NCI-H2171 (cell line): ENCODE data around the gene BBX.

Experiments used
- DNase-seq: peaks from one replicate; lab custom pipeline; 2025; lab: John Stamatoyannopoulos, UW

Gene BBX

DNA sequence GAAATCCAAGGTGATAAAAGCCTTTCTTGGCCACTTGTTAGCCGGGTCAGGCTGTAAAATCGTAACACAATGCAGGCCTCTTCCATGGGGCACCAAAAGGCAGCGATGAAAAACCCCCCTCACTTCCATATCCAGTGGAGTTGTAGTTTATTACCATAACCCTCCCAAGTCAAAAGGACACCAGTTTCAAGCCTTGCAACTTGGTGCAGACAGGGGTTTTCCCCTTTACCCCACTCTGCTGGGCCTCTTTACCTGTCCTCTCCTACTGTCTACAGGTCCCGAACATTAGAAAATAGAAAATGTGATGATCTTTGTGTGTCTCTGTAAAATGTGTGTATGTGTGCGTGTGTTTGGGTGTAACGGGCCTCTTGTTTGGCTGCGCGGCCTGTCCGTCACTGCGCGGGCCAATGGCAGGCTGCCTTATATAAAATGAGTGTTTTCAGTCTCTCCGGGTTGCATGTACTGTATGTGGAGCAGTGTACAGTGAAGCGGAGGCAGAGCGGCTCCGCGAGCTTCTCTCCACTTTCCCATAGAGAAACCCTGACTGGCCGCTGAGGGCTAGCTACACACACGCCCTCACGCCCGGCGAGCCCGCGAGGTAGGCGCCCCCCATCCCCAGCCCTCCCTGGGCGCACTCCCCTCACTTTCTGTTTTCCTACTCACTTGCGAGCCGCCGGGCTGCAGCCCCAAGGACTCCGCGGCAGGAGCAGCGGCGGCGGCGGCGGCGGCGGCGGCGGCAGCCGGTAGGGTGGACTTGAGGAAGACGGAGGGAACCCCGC is at the start of gene BBX:
BBX (plus strand) TSS at position 453 of the 779 bp plus-strand sequence. CDS start 187,499 bp downstream, outside the sequence.
- DNase-seq = peak; percentile 89

DNA sequence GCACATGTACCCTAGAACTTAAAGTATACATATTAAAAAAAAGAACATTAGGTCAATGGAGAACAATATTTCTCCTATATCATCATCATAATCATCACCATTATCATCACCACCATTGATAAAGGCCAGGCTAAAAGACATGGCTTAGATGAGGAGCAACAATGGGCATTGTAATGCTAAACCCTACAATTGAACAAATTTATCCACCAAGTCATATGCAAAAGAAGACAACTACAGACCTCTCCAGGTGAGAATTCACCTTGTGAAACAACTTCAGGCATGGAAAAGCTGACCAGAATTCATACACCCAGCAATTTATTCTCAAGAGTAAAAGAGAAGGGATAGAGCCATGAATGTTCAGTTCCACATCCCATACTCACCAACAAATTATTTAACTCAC is 46.3 kb upstream of the BBX start:
- DNase-seq = no peak

DNA sequence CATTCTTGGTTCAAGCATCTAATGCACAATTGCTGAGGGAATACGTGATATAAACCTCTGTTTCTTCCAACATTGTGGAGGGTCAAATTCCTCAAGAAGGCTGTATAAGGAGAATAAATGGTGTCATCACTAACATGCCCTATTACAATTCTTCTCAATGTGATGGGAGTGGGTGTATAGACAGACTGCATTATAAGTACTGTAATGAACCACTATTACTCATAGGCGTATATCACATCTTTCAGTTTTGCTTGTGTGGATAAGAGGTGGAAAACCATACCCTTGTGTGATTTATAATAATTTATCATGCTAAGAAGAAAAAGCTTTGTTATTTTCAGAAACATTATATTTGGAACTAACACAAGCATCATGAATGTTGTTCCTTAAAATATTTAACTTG is 35.3 kb upstream of the BBX start:
- DNase-seq = no peak

DNA sequence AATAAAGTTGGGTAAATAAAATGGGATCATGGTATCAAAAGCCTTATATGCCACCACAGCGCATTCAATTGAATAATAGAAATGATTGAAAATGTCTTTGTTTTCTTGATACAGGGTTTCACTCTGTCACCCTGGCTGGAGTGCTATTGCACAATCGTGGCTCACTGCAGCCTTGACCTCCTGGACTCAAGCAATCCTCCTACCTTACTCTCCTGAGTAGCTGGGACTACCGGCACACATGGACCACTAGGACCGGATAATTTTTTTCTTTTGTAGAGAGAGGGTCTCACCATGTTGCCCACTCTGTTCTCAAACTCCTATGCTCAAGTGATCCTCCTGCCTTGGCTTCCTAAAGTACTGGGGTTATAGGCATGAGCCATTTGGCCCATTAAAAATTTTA is 33.8 kb upstream of the BBX start:
- DNase-seq = no peak

DNA sequence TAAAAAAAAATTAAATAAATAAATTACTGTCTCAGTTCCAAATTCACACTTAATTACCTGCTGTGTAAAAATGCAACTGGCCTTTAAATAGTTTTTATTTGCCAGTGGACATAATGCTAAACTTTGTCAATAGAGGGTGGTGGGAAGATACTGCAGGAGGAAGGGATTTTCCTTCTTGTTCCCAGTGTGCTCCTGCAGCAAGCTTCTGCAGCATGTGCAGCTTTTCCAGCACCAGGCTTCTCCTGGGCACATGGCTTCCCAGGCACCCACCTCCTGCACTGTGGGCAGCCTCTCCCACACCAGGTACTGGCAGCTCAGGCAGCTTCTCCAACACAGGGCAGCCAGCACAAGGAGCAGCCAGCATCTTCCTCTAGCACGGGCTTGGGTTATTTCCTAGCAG is 29.6 kb upstream of the BBX start:
- no peak for DNase-seq

DNA sequence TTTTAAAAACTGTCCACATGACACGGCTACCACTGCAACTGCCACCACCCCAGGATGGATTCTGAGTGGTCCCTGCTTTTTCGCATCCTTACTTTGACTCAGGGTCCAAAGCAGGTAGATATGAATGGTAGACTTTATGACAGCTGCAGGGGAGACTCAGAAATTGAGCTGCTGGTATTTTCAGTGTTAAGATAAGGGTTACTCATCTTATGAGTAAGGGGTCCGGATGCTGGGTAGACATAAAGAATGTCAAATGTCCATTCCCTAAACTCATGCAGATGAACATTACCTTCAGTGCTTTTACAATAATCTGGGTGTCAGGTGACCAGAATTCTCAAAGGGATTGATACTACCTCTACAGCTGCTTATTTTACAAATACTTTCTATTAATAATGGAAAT is 25.9 kb upstream of the BBX start:
- DNase-seq = no peak

DNA sequence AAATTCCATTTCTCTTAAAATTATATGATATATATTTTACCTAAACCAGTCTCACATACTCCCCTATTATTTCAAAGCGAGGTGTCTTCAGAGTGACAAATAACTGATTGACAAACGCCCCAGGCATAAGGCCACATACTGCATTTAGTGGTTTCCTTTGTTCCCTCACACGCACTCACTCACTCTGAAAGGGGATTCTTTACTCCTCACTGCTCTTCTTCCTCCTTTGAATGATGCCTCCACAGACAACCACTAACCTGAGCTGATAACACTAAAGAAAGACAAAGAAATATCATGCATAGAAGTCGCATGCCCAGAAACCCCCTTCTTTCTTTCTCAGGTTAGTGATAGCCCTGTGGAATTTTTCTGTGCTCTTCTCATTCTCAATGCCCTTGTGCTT is 24.1 kb upstream of the BBX start:
- DNase-seq = no peak

DNA sequence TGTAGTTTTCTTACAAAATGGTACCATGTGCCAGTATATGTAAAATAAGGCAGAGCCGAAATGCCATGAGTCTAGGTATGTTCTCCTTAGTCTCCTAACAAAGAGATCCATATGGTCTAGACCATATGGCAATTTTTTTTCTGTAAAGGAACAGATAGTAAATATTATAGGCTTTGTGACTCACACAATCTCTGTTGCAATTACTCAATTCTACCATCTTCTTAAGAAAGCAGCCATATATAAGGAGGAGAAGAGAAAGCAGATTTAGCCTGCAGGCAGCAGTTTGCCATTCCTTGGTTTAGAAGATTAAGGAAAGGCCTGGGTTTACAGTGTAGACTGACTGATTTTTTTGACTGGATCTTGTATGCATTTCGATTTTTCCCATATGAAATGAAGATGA is 16.3 kb upstream of the BBX start:
- DNase-seq = no peak

DNA sequence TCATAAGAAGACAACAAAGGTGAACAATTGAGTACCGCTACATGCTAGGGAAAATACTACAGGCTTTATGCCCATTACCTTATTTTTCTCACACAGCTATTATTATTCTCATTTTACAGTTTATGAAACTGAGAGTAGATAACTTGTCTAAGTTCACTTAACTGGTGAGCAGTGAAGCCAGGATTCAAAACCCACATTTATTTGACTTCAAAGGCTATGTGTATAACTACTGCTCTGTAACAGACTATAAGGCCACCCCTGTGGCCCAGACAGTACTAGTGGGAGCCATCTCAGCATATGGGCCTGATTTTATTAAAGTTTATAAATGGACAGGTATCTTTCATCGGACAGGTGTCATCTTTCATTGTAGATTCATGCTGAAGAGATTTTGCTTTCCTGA is 14.4 kb upstream of the BBX start:
- DNase-seq = no peak

DNA sequence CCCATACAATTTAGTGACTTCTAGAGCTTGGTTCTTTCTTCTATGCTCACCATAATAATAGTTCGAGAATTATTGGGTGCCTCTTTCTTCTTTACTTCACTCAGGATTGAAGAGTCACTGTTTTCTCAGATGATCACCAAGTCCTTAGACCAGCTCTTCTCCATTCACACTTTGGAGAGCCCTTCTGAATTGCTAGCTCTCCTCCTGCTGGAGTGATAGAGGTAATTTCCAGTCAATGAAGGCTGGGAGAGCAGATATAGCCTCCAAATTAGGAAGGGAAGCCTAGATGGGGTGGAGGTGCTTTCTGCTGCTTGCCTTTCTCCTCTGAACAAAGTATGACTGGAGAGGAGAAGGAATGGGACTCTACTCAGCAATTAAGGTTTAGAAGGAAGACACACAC is 10.7 kb upstream of the BBX start:
- no peak for DNase-seq

DNA sequence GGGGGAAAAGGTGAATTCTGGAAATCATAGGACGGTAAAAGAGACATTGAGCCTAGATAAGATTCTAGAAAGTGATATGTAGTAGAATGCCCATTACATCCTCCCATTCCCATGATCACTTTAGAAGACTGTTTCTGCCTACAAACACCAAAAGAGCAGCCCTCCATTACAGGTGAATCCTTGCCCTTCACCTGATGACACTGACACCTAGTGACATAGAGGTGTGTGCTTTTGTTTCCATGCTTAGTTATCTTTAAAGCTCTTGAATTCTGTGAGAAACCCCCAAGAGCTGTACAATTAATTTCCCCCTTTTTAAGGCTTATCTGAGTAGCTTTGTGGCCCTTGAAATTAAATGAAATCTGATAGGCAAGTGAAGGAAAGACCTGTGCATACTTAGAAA is 8.3 kb upstream of the BBX start:
- no peak for DNase-seq

DNA sequence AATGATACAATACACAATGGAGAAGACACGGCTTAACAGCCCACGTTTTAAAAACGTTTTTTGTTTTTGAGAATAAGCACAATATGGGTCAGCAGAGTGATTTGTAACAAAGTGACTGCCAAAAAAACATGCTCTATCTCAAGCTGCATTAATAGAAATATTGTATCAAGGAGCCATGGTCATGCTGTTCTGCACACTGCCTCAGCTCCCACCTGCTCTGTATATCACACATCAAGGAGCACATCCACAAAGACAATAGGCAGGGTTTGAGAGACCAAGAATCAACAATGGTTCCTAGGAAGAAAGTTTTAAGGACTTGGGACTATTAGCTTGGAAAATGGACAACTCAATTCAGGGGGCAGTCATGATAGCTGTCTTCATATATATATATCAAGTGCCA is 6.3 kb upstream of the BBX start:
- no peak for DNase-seq

DNA sequence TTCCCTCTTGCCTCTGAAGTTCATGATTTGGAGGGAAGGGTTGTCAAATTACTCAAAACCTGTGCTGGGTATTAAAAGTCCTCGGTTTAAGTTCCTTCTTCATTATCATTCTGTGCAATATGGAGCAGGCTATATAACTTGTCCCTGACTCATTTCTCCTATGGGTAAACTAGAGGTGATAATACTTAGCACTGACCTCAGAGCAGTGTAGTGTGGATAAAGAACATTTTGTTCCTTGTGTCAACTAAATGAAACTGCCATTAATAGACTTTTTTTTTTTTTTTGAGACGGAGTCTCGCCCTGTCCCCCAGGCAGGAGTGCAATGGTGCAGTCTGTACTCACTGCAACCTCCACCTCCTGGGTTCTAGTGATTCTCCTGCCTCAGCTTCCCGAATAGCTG is 2.2 kb upstream of the BBX start:
- no peak for DNase-seq

DNA sequence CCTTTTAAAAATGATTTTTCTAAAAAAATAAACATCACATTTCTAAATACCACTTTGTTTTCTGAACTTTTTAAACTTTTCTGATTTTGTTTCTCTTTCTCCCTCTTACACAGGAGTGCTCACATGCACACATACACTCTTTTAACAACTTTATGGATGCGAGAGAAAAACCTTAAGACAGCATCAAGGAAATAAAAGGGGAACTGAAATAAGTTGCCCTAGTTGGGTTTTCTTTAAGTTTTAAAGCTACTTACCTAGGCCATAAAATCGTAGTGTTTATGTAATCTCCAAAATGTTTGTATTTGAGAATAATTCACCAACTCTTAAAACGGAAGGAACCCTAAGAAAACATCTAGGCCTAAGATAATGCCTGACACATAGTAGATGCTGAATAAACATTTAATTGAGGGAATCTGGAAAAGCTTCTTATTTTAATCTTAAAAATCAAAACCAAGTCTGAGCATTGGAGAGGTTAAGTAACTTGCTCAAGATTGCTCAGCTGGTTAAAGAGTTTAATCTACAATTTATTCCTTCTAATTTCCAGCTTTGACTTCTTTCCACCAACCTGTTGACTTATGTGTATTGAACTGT is 1.2 kb upstream of the BBX start:
- no peak for DNase-seq

DNA sequence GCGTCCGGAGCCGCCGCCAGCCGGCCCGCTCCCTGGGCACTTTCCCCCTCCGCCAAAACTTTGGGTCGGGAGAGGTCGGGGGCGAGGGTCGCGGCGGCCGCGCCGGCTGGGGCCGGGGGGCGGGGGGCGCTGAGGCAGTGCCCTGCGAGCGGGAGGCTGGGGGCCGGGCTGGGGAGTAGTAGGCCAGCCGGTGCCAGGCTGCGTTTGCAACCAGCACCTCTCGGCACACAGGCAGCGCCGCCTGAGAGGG is 452 bp downstream of the BBX start:
- peak; percentile 44 for DNase-seq

DNA sequence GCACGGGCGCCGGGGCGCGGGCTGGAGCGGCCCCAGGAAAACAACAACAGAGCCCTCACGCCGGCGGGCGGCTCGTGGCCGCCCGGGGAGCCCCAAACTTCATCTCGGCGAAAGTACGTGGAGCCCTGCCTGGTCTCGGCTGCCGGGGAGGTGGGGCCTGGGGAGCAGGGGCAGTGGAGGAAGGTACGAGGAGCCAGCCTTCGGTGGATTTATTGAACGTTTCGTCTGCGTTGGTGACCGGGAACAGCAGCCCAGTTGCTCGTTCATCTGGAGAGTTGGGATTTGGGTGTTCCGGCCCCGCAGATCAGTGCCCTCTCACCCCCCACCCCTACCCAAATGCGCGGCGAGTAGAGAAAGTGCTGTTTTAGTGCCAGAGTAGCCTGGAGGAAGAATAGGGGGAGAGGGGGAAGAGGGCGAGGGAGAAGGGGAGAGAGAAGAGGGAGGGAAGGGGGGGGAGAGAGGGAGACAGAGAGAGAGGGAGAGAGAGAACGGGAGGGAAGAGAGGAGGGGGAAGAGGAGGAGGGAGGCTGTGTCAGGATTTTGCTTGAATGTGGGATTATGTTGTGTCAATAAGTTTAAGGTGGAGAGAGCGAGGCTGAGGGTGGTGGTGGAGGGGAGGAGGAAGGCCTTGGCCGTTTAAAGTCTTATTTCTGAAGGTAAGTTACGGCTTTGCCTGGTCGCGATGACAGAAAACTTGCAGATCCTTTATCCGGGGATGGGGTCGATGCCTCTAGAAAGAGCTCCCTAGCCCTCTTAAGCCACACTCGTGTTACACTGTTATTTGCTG is 970 bp downstream of the BBX start:
- DNase-seq = peak; percentile 45

DNA sequence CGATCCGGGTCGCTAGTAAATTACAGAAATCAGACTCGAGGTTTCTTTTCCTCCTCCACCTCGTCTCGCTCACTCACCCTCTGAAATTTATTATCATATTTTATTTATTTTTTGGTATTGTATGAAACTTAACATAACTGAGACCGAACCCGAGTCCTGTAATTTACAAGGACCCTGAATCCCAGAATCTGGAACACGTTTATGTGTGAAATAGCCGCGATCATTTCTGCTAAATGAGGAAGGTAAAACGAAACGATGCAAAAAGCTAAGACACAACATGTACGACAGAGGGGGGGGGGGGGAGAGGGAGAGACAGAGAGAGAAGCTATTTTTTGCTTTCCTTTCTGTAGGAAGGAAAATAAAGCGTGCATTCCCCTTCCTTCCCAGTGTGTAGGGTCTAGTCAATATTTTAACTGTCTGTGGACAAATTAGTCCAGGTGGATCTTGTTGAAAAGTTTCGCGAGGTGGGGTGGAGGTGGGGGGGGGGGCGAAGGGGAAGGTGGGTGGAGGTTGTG is 1.6 kb downstream of the BBX start:
- DNase-seq = no peak

DNA sequence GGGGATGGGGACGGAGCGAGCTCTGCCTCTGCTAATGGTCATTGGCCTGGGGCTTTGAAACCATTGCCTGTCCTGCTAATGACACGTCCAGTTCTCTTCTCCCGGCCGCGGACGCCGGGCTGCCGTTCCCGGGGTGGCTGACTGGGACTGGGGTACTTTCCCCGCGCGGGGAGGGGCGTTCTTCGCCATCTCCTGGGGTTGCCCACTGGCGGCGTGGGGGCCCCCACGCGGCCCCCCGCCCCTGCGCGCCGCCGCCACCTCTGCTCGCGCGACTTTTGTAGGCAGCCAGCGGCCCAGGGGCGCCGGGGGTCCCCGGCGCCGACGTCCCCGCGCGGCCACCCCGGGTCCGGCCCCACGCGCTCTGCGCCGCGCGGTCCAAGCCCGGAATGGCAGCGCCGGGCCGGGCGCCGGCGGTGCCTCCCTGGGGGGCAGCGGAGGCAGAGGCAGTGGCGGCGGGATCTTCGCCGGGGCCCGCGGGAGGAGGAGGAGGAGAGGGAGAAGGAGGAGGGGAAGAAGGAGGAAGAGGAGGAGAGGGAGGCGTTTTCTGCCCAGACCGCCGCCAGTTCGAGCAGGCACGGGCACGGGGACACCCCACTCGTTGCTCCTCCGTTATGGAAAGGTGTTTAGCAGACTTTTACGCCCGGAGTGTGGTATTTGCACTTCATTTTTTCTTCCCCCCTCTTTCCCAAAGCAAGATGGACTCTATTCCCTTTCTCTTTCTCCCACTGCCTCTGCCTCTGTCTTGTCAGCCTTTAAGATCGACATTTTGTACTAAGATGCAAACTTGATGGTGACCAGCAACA is 2.3 kb downstream of the BBX start:
- DNase-seq = no peak

DNA sequence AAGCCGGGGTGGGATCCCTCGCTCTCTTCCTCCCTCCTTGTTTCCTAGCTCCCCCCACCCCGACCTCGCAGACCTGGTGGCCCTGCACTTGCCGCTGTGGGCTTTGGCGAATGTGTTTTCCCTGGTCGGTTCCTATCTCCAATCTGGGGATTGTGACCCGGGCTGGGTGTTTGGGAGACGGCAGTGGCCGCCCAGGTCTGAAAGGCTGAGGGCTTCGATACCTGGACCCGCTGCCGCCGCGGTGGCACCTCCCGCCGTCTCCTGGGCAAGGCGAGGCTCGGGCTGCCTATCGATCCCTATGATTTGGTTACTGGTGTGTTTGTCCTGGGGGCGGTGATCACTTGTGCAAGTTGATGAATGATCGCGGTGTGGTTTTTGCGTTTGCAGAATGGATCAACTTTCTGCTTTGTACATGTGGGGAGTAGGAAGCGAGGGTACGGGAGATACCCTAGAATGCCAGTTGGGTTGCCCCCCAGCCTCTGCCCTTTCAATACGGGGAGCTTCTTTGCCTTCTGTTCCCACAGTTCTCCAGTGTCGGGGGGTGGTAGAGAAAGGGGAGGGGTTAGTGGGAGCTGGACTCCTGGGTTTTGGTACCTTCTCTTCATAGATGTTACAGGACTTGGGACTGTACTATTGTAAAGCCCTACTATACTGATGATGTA is 3.0 kb downstream of the BBX start:
- DNase-seq = no peak

DNA sequence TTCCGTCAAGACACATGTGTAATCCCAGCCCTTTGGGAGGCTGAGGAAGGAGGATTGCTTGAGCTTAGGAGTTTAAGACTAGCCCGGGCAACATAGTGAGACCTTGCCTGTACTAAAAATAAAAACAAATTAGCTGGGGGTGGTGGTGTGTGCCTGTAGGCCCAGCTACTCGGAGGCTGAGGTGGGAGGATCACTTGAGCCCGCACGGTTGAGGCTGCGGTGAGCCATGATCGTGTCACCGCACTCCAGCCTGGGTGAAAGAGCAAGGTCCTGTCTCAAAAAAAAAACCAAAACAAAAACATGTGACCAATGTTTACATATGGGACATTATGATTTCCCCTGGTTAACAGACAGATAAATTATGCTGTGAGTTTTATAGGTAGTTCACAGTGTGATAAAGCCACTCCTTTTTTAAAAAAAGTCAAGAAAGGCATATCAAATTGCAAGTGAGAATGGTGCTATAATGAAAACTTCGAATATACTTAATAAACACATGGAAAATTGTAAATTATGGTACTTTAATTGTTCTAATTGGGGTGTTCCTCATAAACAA is 9.2 kb downstream of the BBX start:
- no peak for DNase-seq

DNA sequence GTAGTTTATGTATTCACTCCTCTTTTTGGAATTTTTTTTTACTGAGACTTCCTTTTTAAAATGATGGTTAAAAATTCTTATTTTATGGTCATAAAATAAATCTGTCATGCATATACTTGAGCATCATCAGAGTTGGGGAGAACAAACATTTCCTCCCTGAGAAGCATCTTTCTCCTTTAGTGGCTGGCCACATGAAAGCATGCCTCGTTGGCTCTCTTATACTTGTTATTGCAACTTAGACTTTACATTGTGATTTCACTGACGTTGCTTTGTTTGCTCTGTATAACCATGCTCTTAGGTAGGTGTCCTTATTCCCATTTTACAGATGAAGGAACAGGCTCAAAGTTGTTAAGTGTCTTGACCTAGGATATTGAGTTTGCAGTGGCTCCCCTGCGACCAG is 18.1 kb downstream of the BBX start:
- no peak for DNase-seq

DNA sequence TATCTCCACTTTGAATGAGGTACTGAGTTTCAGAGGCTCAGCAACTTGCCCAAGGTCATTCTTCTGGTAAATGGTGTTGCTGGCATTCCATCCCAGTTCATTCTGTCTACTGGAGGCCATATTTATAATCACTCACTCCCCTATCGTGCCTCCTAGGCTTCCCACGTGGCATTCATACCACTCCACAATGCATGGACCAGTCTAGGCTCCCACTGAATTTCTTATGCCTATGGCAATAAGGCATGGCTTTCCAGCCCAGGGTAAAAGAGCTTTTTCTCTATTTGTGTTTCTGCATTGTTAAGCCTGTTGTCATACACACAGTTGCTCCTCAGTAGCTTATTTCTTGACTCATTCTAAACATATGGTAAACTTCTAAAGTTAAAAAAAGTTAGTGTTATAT is 19.9 kb downstream of the BBX start:
- no peak for DNase-seq
